Left ventricle myocardium inferior (tissue), 1 donor: ENCODE measurements around the gene IDS. TPM values are rescaled to one million over a fixed set of nuclear protein-coding genes. Genes with fewer than 3 reads are reported as not detected.

ENCODE experiments used
- DNase-seq: peaks from one replicate; pipeline ENCODE4 v3.0.0-alpha.2; 2020
- H3K27ac ChIP-seq: fragments of 200-600 bp; replicated peaks from 2 replicates; pipeline ENCODE4 v1.8.0; 2021
- H3K27me3 ChIP-seq: fragments of 200-600 bp; 2 replicates; pipeline ENCODE4 v1.8.0; 2021; ENCODE audit warnings: low read depth
- H3K36me3 ChIP-seq: fragments of 200-600 bp; 2 replicates; pipeline ENCODE4 v1.8.0; 2021
- H3K4me1 ChIP-seq: fragments of 200-600 bp; 2 replicates; pipeline ENCODE4 v1.8.0; 2021
- H3K4me3 ChIP-seq: fragments of 200-600 bp; 2 replicates; pipeline ENCODE4 v1.8.0; 2021; ENCODE audit warnings: mild to moderate bottlenecking, moderate library complexity
- H3K9me3 ChIP-seq: fragments of 200-600 bp; replicated peaks from 2 replicates; pipeline ENCODE4 v1.8.0; 2021
- intact Hi-C: fragments of 100-400 bp; cut with micrococcal nuclease; formaldehyde crosslinking; loops from one replicate; pipeline ENCODE4 v1.11.0; 2022
- total RNA-seq: library from RNA; stranded (reverse); fragmentation: NEBNext Ultra II Directional; extraction: Animal tissue kit (Norgen Biotek cat#: 25700); gene quantifications from one replicate; pipeline ENCODE4 v1.2.1, GENCODE V29; 2021
- TF ChIP-seq, protein P1 (sequence below): fragments of 200-600 bp; IDR thresholded peaks from 2 replicates; pipeline ENCODE4 v1.8.0; 2021; ENCODE audit warnings: antibody characterized with exemption, mild to moderate bottlenecking, borderline replicate concordance
- donor health status: DM: no; HTN: yes; CAD: no; lungs with severe emphysema.

IDS gene
- total RNA-seq, 1 donor from 2014 or later, result 86.3 TPM

- H3K27ac ChIP-seq, result no peak overlapping the region
- intact Hi-C loops, result no loop called here
These were observed 35.7 kb downstream of the IDS start for GRCh38 chrX:149469406-149469805.

DNA sequence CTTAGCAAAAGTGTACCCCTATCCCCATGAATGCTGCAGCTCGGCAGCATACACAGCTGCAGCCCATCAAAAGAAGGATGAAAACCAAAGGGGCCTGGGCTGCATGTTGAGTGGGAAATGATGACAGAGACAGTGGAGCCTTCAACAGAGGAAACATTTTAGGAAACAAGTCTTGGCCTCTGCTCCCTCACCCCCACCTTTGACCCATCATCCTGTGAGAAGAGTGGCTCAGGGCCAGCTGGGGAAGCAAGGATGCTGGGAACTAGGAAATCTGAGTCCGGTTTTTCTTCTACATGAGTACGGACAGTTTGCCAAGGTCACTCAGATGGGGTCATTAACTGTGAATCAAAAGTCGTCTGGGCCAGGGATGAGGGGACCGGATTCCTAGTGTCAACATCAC is 37.2 kb downstream of the IDS start:
- peak; percentile 42 for DNase-seq
- Histone ChIP-seq H3K27ac (no peak overlapping the region), H3K4me1 (no peaks in the 10 kb centered on the region), H3K4me3 (no peak overlapping the region), H3K27me3 (no peaks in the 10 kb centered on the region), H3K9me3 (no peaks in the 10 kb centered on the region), H3K36me3 (no peaks in the 10 kb centered on the region)
- intact Hi-C loops, result no loop called here
- TF ChIP-seq, protein P1, sequence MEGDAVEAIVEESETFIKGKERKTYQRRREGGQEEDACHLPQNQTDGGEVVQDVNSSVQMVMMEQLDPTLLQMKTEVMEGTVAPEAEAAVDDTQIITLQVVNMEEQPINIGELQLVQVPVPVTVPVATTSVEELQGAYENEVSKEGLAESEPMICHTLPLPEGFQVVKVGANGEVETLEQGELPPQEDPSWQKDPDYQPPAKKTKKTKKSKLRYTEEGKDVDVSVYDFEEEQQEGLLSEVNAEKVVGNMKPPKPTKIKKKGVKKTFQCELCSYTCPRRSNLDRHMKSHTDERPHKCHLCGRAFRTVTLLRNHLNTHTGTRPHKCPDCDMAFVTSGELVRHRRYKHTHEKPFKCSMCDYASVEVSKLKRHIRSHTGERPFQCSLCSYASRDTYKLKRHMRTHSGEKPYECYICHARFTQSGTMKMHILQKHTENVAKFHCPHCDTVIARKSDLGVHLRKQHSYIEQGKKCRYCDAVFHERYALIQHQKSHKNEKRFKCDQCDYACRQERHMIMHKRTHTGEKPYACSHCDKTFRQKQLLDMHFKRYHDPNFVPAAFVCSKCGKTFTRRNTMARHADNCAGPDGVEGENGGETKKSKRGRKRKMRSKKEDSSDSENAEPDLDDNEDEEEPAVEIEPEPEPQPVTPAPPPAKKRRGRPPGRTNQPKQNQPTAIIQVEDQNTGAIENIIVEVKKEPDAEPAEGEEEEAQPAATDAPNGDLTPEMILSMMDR, result no peak

More at GRCh38 chrX:149469406-149469805, 35.7 kb downstream of the IDS start:
- Histone ChIP-seq H3K4me1 (no peaks in the 10 kb centered on the region), H3K9me3 (no peaks in the 10 kb centered on the region), H3K27me3 (no peaks in the 10 kb centered on the region), H3K36me3 (no peaks in the 10 kb centered on the region), H3K4me3 (no peak overlapping the region)
- TF ChIP-seq, protein P1, result no peak
- DNase-seq, result no peak

DNA sequence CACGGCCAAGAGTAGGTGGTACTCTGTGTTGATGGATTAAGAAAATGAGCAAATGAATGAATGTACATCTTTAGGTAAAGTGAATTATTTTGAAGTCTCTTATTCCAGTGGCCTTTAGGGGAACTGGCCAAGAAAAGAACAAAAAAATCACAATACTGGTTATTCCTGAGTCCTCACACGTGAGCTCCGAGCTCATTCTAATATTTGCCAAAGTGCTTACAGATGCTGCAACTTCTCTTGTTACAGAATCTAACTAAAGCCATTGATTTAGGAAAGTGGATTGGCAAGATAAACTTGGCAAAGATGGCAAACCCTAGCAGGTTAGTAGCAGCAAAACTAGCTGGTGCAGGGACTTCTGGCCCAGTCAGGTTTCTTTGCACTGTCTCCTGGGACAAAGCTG is 37.6 kb downstream of the IDS start:
- no peak for DNase-seq
- TF ChIP-seq, protein P1, result no peak
- no peak overlapping the region for H3K27ac ChIP-seq
- H3K9me3 ChIP-seq, result no peaks in the 10 kb centered on the region
- intact Hi-C loops, result no loop called here
- H3K4me3 ChIP-seq, result no peak overlapping the region
- no peaks in the 10 kb centered on the region for H3K4me1 ChIP-seq
- no peaks in the 10 kb centered on the region for H3K36me3 ChIP-seq
- no peaks in the 10 kb centered on the region for H3K27me3 ChIP-seq

DNA sequence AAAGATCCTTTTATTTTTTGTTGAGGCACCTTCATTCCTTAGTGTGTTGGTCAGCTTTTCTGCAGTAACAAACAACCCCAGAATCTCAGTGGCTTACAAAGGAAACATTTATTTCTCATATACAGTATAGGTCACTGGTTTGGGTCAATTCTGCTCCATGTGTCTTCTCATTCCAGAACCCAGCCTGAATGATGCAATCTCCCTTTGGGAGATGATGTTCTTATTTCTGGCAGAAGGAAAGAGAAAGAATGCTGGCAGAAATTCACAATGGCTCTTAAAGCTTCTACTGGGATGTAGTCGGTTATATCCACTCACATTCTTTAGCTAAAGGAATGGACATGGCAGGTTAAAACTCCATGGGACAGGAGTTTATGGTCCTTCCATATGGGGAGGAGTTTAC is 42.3 kb downstream of the IDS start:
- DNase-seq, result no peak
- Histone ChIP-seq H3K27me3 (no peaks in the 10 kb centered on the region), H3K9me3 (no peaks in the 10 kb centered on the region), H3K36me3 (no peaks in the 10 kb centered on the region), H3K27ac (no peak overlapping the region), H3K4me1 (no peaks in the 10 kb centered on the region), H3K4me3 (no peak overlapping the region)
- TF ChIP-seq, protein P1, result no peak
- intact Hi-C loops, result no loop called here

DNA sequence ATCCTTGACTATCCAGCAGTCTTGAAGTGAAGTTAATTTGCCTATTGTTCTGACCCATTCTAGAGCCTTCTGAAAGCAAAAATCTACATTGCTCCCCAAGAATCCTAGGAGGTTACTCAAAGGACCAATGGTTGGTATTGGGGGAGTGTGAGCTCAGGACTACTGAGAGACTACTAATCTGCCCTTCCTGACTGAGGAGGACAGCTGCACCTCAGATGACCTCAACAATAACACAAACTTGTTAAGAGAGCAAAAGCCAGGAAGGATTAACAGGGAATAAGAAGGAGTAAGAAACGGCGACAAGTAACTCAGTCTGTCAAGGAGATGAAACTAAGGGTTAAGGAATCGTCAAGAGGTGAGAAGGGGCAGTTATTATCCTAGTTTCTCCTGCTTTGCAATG is 43.4 kb downstream of the IDS start:
- Histone ChIP-seq H3K9me3 (no peaks in the 10 kb centered on the region), H3K36me3 (no peaks in the 10 kb centered on the region), H3K4me1 (no peaks in the 10 kb centered on the region), H3K27ac (no peak overlapping the region), H3K4me3 (no peak overlapping the region), H3K27me3 (no peaks in the 10 kb centered on the region)
- intact Hi-C loops, result no loop called here
- TF ChIP-seq, protein P1, result no peak
- no peak for DNase-seq

DNA sequence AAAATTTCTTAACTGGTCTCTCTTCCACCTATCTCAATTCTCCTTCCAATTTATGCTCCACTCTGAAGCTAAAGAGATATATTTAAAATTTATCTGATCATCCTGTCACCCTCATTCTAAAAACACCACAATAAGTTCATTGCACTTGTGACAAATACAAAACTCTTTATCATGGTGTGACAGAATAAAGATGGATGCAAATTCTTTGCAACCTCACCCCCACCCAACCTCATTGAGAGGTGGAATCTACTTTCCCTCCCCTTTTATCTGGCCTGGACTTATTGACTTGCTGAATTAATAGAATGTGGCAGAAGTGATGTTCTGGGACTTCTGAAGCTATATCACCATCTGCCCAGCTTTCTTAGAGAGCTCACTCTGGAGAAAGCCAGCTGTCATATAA is 46.5 kb downstream of the IDS start:
- Histone ChIP-seq H3K36me3 (no peaks in the 10 kb centered on the region), H3K27me3 (no peaks in the 10 kb centered on the region), H3K27ac (no peak overlapping the region), H3K4me3 (no peak overlapping the region), H3K4me1 (no peaks in the 10 kb centered on the region), H3K9me3 (no peaks in the 10 kb centered on the region)
- intact Hi-C loops, result no loop called here
- no peak for DNase-seq
- TF ChIP-seq, protein P1, result no peak
